Limb (tissue), 2 donors: ENCODE data around the gene XRRA1.
"Not testable (repeated sequence)": the region's sequence is repeated elsewhere in the genome, so short reads cannot be mapped to it uniquely, and the experiment has no call there.

Experiments used
- DNase-seq, 2 donors: peaks; one replicate each; pipeline ENCODE4 v3.0.0-alpha.2; 2016; ENCODE audit errors: extremely low spot score in 2 of 2

The XRRA1 gene

DNA sequence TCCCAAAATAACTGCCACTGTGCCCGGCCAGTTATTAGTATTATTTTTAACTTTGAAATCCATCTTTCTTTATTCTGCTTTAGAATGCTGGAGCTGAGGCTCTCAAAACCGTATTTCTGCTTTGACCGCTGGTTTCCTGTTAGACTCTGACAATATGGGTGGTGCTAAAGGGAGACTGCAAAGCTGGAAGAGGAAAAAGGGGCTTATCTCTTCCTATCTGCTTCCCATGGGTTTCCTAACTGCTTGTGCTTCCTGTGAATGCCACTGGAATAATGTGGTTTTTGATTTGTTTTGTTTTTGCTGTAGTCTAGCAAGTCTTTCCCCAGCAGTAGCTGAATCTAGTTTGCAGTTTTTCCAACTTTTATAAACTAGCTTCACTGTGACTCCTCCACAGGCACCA is 43.6 kb downstream of the XRRA1 start:
- DNase-seq = no peak

DNA sequence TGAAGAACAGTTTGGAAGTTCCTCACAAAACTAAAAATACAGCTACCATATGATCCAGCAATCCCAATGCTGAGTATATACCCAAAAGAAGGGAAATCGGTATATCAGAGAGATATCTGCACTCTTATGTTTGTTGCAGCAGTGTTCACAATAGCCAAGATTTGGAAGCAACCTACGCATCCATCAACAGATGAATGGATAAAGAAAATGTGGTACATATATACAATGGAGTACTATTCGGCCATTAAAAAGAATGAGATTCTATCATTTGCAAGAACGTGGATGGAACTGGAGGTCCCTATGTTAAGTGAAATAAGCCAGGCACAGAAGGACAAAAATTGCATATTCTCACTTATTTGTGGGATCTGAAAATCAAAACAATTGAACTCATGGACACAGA is 46.5 kb downstream of the XRRA1 start:
- DNase-seq = no peak

- DNase-seq = no peak
Observed at GRCh38 chr11:74896311-74896710, 52.6 kb downstream of the XRRA1 start.

- no peak for DNase-seq
Observed at GRCh38 chr11:74895340-74896116, 53.4 kb downstream of the XRRA1 start.

DNA sequence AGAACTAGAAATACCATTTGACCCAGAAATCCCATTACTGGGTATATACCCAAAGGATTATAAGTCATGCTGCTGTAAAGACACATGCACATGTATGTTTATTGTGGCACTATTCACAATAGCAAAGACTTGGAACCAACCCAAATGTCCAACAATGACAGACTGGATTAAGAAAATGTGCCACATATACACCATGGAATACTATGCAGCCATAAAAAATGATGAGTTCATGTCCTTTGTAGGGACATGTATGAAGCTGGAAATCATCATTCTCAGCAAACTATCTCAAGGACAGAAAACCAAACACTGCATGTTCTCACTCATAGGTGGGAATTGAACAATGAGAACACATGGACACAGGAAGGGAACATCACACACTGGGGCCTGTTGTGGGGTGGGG is 55.9 kb downstream of the XRRA1 start:
- DNase-seq = not testable (repeated sequence)

- DNase-seq = no peak
Observed at GRCh38 chr11:74877132-74877531, 71.8 kb downstream of the XRRA1 start.

DNA sequence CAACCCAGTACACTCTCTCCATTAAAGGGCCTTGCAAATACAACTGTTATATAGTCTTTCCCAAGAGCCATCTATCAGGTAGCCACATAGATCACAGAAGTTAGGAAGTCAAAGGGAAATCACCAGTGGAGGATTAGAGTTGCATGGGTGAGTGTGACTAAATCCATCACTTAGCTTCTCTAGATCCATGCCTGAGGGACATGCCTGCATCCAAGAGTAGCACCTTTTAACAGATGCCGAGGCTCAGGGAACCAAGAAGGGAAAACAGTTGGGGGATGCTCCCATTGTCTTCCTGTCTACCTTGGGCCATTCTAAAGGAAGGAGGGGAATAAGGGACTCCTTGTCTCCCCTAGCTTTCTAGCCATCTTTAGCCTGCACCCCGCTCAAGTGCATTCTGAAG is 77.9 kb downstream of the XRRA1 start:
- DNase-seq = no peak

DNA sequence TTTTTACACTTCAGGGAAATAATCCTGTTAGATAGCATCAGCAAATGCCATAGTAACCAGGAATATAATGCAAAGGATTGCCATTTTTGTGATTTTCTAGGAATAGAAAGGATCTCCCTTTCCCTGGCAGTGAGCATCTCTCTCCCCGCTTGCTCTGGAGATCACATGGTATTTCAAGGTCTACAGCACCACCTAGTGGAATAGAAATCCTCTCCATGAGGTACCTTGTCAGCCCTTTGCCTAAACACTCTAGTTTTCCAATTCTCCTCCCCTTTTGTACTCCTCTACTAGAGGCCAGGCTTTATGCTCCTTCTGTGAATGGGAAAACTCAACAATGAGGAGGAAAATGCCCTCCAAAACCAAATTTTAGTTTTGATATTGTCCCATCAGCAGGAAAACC is 78.4 kb downstream of the XRRA1 start:
- no peak for DNase-seq

GRCh38 chr11:74866557-74866956 is 82.3 kb downstream of the XRRA1 start:
- no peak for DNase-seq

GRCh38 chr11:74863410-74863809 is 85.5 kb downstream of the XRRA1 start:
- DNase-seq = no peak

GRCh38 chr11:74860743-74861142 is 88.1 kb downstream of the XRRA1 start:
- no peak for DNase-seq

DNA sequence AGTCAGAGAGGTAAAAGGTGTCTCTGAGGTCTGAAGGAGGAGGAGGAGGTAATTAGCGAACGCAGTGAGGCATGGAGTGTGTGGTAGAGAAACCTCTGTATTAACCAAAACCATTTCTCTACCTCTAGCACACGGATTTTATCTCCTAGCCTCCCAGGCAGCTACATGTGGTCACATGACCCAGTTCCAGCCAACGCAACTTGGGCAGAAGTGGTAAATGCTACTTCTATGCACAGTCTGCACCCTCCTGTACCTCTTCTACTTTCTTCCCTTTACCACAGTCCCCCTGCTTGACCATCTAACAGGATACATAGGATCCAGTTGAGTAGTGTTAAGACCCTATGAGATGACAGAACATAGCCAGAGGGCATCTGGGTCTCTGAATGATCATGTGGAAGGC is 95.7 kb downstream of the XRRA1 start:
- DNase-seq = no peak

GRCh38 chr11:74849525-74850391 is 99.1 kb downstream of the XRRA1 start:
- no peak for DNase-seq

DNA sequence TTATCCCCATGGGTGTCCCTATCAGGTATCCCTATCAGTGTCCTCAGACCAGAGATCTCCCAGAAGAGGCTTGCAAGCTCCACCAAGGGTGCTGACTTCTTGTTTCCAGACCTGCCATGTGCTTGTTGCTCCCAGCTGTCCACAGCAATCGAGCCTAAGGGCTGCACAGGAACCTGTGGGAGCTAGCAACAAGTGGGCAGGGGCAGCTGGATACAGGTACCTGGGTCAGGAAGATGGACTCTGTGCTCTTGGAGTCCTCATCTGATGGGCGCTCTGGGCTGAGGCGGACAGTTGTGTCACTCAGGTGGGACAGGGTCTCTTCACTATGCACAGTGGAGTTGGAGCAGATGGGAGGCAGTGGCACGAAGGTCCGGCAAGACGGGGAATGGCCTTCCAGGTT is 101.0 kb downstream of the XRRA1 start:
- DNase-seq = no peak

GRCh38 chr11:74847395-74847794 is 101.5 kb downstream of the XRRA1 start:
- no peak for DNase-seq

GRCh38 chr11:74846770-74847169 is 102.1 kb downstream of the XRRA1 start:
- DNase-seq = no peak

DNA sequence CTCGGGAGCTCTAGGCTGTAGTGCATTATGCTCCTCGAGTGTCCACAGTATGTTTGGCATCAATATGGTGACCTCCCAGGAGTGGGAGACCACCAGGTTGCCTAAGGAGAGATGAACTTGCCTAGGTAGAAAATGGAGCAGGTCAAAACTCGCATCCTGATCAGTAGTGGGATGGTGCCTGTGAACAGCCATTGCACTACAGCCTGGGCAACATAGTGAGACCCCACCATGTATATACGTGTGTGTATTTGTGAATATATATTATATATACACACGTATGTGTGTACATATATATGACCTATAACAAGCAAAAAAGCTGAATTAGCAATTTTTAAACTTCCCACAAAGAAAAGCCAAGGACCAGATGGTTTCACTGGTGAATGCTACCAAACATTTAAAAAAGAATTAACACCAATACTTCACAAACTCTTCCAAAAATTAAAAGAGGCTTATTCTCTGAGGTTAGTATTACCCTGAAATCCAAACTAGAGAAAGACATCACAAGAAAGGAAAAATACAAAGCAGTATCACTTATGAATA is 102.8 kb downstream of the XRRA1 start:
- no peak for DNase-seq

- DNase-seq = no peak
Observed at GRCh38 chr11:74844865-74845264, 104.0 kb downstream of the XRRA1 start.

DNA sequence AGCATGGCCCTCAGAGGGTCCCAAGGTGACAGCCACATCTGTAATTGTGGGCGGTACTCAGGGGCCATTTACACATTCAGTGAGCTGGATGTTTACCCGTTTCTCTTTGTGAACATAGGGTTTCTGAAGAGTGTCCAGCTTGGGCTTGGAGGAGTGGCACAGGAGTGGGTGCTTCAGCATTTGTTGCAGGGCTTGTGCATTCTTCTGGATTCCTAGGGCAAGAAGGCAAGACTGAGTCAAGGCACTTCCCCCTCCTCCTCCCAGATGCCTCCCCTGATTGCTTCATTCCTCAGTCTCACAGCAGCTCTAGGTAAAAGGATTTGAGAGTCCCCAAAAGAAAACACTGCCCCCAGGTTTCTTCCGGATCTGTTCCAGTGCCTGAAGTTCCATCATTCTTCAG is 104.8 kb downstream of the XRRA1 start:
- no peak for DNase-seq

- no peak for DNase-seq
Observed at GRCh38 chr11:74842967-74843366, 105.9 kb downstream of the XRRA1 start.

- no peak for DNase-seq
Observed at GRCh38 chr11:74840486-74840885, 108.4 kb downstream of the XRRA1 start.

DNA sequence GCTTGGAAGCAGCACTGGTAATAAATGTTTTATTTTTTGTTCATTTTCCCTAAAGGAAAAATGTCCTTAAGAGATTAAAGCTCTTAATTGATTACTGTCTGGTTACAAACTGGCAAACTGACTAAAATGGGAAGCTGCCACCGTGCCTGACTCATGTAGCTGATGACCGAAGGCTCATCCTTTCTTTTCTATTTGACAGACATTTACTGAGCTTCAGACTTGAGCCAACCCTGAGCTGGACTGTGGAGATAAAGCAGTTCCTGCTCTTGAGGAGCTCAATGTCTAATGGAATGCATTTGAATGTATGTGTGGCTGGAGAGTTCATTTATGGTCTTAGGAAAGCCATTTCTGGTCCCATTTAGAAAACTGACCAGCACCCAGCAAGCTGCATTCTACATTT is 108.9 kb downstream of the XRRA1 start:
- DNase-seq = no peak

DNA sequence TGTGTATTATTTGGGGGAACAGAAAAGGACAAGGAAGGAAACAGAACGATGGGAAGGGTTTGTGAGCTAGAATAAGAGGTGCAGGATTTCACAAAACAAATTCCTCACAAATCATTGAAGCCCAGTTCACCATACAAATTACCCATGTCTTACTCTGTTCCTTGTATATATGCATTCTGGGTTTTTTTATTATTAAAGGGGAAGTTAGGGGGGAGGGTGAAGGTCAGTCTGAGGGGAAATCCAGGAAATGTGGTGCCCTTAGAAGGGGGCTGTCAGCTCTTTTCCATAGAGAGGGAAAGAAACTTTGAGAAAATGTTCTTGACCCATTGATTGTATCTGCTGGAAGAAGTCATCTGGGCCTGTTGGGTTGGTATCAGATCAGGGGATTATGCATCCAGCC is 109.4 kb downstream of the XRRA1 start:
- DNase-seq = no peak
